HepG2 (cell line): Measurements from ENCODE around the gene NFATC2. TPM values are rescaled to one million over a fixed set of nuclear protein-coding genes. Genes with fewer than 3 reads are reported as not detected.

Experiments
- ATAC-seq: fragments of 200-7000 bp; cut with Tn5 transposase; 3 replicates; pipeline ENCODE4 v1.9.1; 2020; ENCODE audit warnings: mild to moderate bottlenecking, moderate library complexity
- BruUV-seq: library from RNA; stranded (reverse); fragments of 400-500 nt; replicated peaks from 2 replicates; lab custom pipeline; 2021; lab: Mats Ljungman, UMichigan
- CTCF ChIA-PET: fragments of 300-600 bp; formaldehyde crosslinking; extraction: SDS; loops from one replicate; lab custom pipeline; 2021; ENCODE audit warnings: low total read pairs, inconsistent platforms, low intra/inter-chr PET ratio; lab: Yijun Ruan, JAX
- POLR2A ChIA-PET: fragments of 350-600 bp; sonication (Branson Sonifier 250); formaldehyde crosslinking; loops from one replicate; lab custom pipeline; 2020; ENCODE audit warnings: antibody characterized with exemption, inconsistent platforms; lab: Yijun Ruan, JAX
- DNase-seq: peaks from one replicate; pipeline ENCODE4 v3.0.0-alpha.2; 2015; ENCODE audit warnings: low spot score
- FAIRE-seq: peaks from 3 replicates; lab custom pipeline; 2011; peaks lifted over from hg19 to GRCh38; lab: Jason Lieb, UNC
- H2AFZ ChIP-seq: one replicate; pipeline ENCODE4 v1.6.1; 2011; ENCODE audit warnings: low read length, inconsistent platforms
- H3K27ac ChIP-seq: fragments of 300-600 bp; 3 replicates; pipeline ENCODE4 v1.8.0; 2011; ENCODE audit warnings: mixed run types, mild to moderate bottlenecking, mixed read lengths, low read length, inconsistent platforms; ENCODE audit not compliant: insufficient read depth; ENCODE audit errors: extremely low read length
- H3K27me3 ChIP-seq, 2 experiments: fragments of 200-600 bp in 1 of 2; 2 replicates in 1 of 2; 3 replicates in 1 of 2; pipeline versions ENCODE4 v1.6.0 to v1.8.0; 2011; ENCODE audit warnings: low read length in 2 of 2, mild to moderate bottlenecking in 2 of 2, moderate library complexity in 2 of 2, inconsistent platforms in 1 of 2; ENCODE audit not compliant: insufficient read depth in 2 of 2, control insufficient read depth in 1 of 2
- H3K36me3 ChIP-seq, 2 experiments: fragments of 200-600 bp in 1 of 2; replicated peaks in 1 of 2; 2 replicates in 1 of 2; 3 replicates in 1 of 2; pipeline versions ENCODE4 v1.5.1 to v1.8.0; 2011; ENCODE audit warnings: low read length in 2 of 2, inconsistent platforms in 1 of 2; ENCODE audit not compliant: insufficient read depth in 2 of 2, control insufficient read depth in 1 of 2
- H3K4me1 ChIP-seq: 2 replicates; pipeline ENCODE4 v1.5.1; 2012; ENCODE audit warnings: low read length, inconsistent platforms; ENCODE audit not compliant: insufficient read depth
- H3K4me2 ChIP-seq: 2 replicates; pipeline ENCODE4 v1.6.0; 2011; ENCODE audit warnings: low read depth, low read length, inconsistent platforms
- H3K4me3 ChIP-seq, 3 experiments: fragments of 200-600 bp in 1 of 3; sonication (generic), shearing (Covaris generic) in 1 of 3; replicated peaks in 1 of 3; 2 replicates each; pipeline ENCODE4 v1.5.1; 2011 to 2016; ENCODE audit warnings: low read length in 3 of 3, inconsistent platforms in 2 of 3, low read depth in 2 of 3, mild to moderate bottlenecking in 2 of 3, control low read depth in 1 of 3, mixed read lengths in 1 of 3; ENCODE audit not compliant: insufficient read depth in 1 of 3
- H3K79me2 ChIP-seq: one replicate; pipeline ENCODE4 v1.6.1; 2011; ENCODE audit warnings: low read length, inconsistent platforms; ENCODE audit not compliant: insufficient read depth
- H3K9ac ChIP-seq: 2 replicates; pipeline ENCODE4 v1.6.0; 2011; ENCODE audit warnings: mild to moderate bottlenecking, low read depth, low read length, inconsistent platforms; ENCODE audit not compliant: insufficient read depth
- H3K9me3 ChIP-seq: 2 replicates; pipeline ENCODE4 v1.5.1; 2012; ENCODE audit warnings: mild to moderate bottlenecking, low read length
- H4K20me1 ChIP-seq: 2 replicates; pipeline ENCODE4 v1.6.0; 2011; ENCODE audit warnings: inconsistent platforms, mild to moderate bottlenecking, low read length, moderate library complexity; ENCODE audit not compliant: insufficient read depth
- AGO2 ChIP-seq: fragments of 200-400 bp; formaldehyde crosslinking; optimal IDR thresholded peaks from 2 replicates; pipeline ENCODE3; 2017; ENCODE audit warnings: mild to moderate bottlenecking, low read depth, low read length, moderate library complexity
- MAFG ChIP-seq: sonication (generic); formaldehyde crosslinking; IDR thresholded peaks from 2 replicates; pipeline ENCODE4 v1.5.1; 2020; ENCODE audit warnings: mild to moderate bottlenecking, missing genetic modification reagents
- MED8 ChIP-seq: sonication (generic); formaldehyde crosslinking; IDR thresholded peaks from 2 replicates; pipeline ENCODE4 v1.8.1; 2023; ENCODE audit warnings: mild to moderate bottlenecking, missing genetic modification reagents; ENCODE audit not compliant: insufficient replicate concordance
- NR3C1 ChIP-seq: sonication (generic); formaldehyde crosslinking; IDR thresholded peaks from 2 replicates; pipeline ENCODE4 v1.4.0; 2020; ENCODE audit warnings: missing genetic modification reagents
- RXRB ChIP-seq: IDR thresholded peaks from 2 replicates; pipeline ENCODE4 v1.6.1; 2016; ENCODE audit warnings: borderline replicate concordance, missing genetic modification reagents, missing compliant biosample characterization
- SIX1 ChIP-seq: sonication (generic); formaldehyde crosslinking; IDR thresholded peaks from 2 replicates; pipeline ENCODE4 v1.4.0; 2020; ENCODE audit warnings: missing genetic modification reagents, borderline replicate concordance
- SMAD9 ChIP-seq: sonication (generic); formaldehyde crosslinking; IDR thresholded peaks from 2 replicates; pipeline ENCODE4 v1.5.1; 2020; ENCODE audit warnings: mild to moderate bottlenecking, missing genetic modification reagents
- SP4 ChIP-seq: sonication (generic); formaldehyde crosslinking; IDR thresholded peaks from 2 replicates; pipeline ENCODE4 v1.8.1; 2023; ENCODE audit warnings: mild to moderate bottlenecking, missing genetic modification reagents
- XRCC5 ChIP-seq: fragments of 200-400 bp; formaldehyde crosslinking; optimal IDR thresholded peaks from 2 replicates; pipeline ENCODE3; 2017; ENCODE audit warnings: mild to moderate bottlenecking, low read length
- ZBTB7B ChIP-seq: sonication (generic); formaldehyde crosslinking; IDR thresholded peaks from 2 replicates; pipeline ENCODE4 v1.4.0; 2020; ENCODE audit warnings: missing genetic modification reagents
- ZNF3 ChIP-seq: IDR thresholded peaks from 2 replicates; pipeline ENCODE4 v1.7.0; 2017; ENCODE audit warnings: inconsistent platforms
- ZNF331 ChIP-seq: sonication (generic); formaldehyde crosslinking; IDR thresholded peaks from 2 replicates; pipeline ENCODE4 v1.4.0; 2020; ENCODE audit warnings: missing genetic modification reagents
- ZNF460 ChIP-seq: sonication (generic); formaldehyde crosslinking; IDR thresholded peaks from 2 replicates; pipeline ENCODE4 v1.5.1; 2020; ENCODE audit warnings: missing genetic modification reagents, mild to moderate bottlenecking, borderline replicate concordance
- ZNF564 ChIP-seq: sonication (generic); formaldehyde crosslinking; IDR thresholded peaks from 2 replicates; pipeline ENCODE4 v1.8.1; 2023; ENCODE audit warnings: mild to moderate bottlenecking, missing genetic modification reagents
- ZNF589 ChIP-seq: sonication (generic); formaldehyde crosslinking; conservative IDR thresholded peaks from 2 replicates; pipeline ENCODE4 v1.8.0; 2022; ENCODE audit warnings: mild to moderate bottlenecking, moderate library complexity, missing genetic modification reagents
- ZNF670 ChIP-seq: sonication (generic); formaldehyde crosslinking; IDR thresholded peaks from 2 replicates; pipeline ENCODE4 v1.8.0; 2022; ENCODE audit warnings: mild to moderate bottlenecking, missing genetic modification reagents, borderline replicate concordance
- WGBS: methylation state at CpG from one replicate; pipeline ENCODE4 v1.1.6; 2017; ENCODE audit warnings: low lambda C conversion rate; 5-methylcytosine and 5-hydroxymethylcytosine counted together
- in situ Hi-C: cut with HindIII; loops from 2 replicates; pipeline ENCODE4 v1.10.0; 2017; ENCODE audit warnings: low pct_unique_long_range_greater_than_20kb; ENCODE audit not compliant: extremely low pct_ligation_motif_present
- intact Hi-C: fragments of 100-400 bp; cut with micrococcal nuclease; formaldehyde crosslinking; loops from one replicate; pipeline ENCODE4 v1.10.0; 2022; ENCODE audit not compliant: unreplicated experiment
- polyA plus RNA-seq, 8 experiments: library from polyadenylated mRNA; depleted of rRNA in 3 of 8; stranded (reverse) in 7 of 8; unstranded in 1 of 8; fragments of >200 nt; fragmentation: Illumina TruSeq in 4 of 8; extraction: Trizol in 4 of 8; gene quantifications; 2 replicates each; pipeline versions ENCODE4 v1.2.1 to v1.2.3, GENCODE V29; 2011 to 2016; ENCODE audit warnings: low read depth in 4 of 8, missing spikeins in 1 of 8, mixed read lengths in 1 of 8; ENCODE audit not compliant: insufficient read depth in 1 of 8
- total RNA-seq, 5 experiments: library from RNA; depleted of rRNA; stranded (reverse); fragments of >200 nt; fragmentation: Illumina TruSeq; extraction: Trizol; gene quantifications; 2 replicates each; pipeline ENCODE4 v1.2.3, GENCODE V29; 2016; ENCODE audit warnings: low read depth in 1 of 5
- TF ChIP-seq, protein P1 (sequence below): sonication (generic); formaldehyde crosslinking; IDR thresholded peaks from 2 replicates; pipeline ENCODE4 v1.4.0; 2020; ENCODE audit warnings: missing genetic modification reagents, mild to moderate bottlenecking, borderline replicate concordance
- TF ChIP-seq, protein P2 (sequence below): sonication (generic); formaldehyde crosslinking; IDR thresholded peaks from 2 replicates; pipeline ENCODE4 v1.4.0; 2020; ENCODE audit warnings: low read depth, mild to moderate bottlenecking, missing genetic modification reagents
- TF ChIP-seq, protein P3 (sequence below): sonication (generic); formaldehyde crosslinking; IDR thresholded peaks from 2 replicates; pipeline ENCODE4 v1.8.0; 2022; ENCODE audit warnings: low read depth, missing genetic modification reagents

The NFATC2 gene
- total and polyA plus RNA-seq, 2 of the 13 experiments (the other 11 are each of a cell fraction or from before 2014, with no cell fraction given): 1.9 to 3.3 TPM

DNA sequence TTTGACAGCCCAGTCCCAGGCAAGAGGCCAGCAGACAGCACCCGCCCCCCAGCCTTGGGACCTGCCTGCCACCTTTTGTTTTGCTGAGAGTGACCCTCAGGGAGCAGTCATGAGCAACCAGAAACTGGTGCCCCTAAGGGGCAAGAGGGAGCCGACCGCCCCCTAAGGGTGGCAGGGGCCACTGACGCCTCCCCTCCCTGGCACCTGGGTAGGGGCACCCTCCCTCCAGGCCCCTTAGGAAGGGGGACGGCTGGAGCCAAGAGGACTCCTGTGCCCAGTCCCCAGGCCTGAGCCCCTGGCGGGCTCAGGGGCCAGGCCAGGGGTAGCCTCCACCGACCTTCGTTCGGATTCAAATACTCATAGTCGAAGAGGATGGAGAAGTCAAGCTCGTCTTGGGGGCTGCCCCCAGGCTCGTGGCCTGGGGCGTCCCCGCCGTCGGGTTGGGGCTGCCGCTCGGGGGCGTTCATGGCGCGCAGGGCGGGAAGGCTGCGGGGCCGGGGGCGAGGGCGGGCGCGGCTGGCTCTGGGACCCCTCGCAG is 417 bp downstream of the NFATC2 start:
- peak; percentile 65 for DNase-seq
- peak overlapping the region; percentile 61 for H3K9ac ChIP-seq
- TF ChIP-seq ZNF564 (CRISPR knock-in tag): no peak
- TF ChIP-seq MED8 (CRISPR knock-in tag): no peak
- TF ChIP-seq ZNF3 (CRISPR knock-in tag): no peak
- TF ChIP-seq NR3C1 (CRISPR knock-in tag): no peak; the same call in 1 of the 2 replicates
- no peak for TF ChIP-seq ZNF589 (CRISPR knock-in tag)
- TF ChIP-seq ZBTB7B (CRISPR knock-in tag): 0 out of 2 replicates have a peak, but pooled peaks have one; percentile 19
- TF ChIP-seq, protein P1, sequence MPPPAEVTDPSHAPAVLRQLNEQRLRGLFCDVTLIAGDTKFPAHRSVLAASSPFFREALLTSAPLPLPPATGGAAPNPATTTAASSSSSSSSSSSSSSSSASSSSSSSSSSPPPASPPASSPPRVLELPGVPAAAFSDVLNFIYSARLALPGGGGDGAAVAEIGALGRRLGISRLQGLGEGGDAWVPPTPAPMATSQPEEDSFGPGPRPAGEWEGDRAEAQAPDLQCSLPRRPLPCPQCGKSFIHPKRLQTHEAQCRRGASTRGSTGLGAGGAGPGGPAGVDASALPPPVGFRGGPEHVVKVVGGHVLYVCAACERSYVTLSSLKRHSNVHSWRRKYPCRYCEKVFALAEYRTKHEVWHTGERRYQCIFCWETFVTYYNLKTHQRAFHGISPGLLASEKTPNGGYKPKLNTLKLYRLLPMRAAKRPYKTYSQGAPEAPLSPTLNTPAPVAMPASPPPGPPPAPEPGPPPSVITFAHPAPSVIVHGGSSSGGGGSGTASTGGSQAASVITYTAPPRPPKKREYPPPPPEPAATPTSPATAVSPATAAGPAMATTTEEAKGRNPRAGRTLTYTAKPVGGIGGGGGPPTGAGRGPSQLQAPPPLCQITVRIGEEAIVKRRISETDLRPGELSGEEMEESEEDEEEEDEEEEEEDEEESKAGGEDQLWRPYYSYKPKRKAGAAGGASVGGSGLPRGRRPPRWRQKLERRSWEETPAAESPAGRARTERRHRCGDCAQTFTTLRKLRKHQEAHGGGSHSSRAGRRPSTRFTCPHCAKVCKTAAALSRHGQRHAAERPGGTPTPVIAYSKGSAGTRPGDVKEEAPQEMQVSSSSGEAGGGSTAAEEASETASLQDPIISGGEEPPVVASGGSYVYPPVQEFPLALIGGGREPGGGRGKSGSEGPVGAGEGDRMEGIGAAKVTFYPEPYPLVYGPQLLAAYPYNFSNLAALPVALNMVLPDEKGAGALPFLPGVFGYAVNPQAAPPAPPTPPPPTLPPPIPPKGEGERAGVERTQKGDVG (CRISPR knock-in tag): 0 out of 2 replicates have a peak, but pooled peaks have one; percentile 60
- no peak for TF ChIP-seq ZNF670
- peak; percentile 33; the same call in 1 of the 2 replicates for TF ChIP-seq SMAD9 (CRISPR knock-in tag)
- no peak for TF ChIP-seq MAFG (CRISPR knock-in tag)
- peak; percentile 28; the same call in 1 of the 2 replicates for TF ChIP-seq RXRB (CRISPR knock-in tag)
- TF ChIP-seq ZNF331: no peak
- TF ChIP-seq, protein P2, sequence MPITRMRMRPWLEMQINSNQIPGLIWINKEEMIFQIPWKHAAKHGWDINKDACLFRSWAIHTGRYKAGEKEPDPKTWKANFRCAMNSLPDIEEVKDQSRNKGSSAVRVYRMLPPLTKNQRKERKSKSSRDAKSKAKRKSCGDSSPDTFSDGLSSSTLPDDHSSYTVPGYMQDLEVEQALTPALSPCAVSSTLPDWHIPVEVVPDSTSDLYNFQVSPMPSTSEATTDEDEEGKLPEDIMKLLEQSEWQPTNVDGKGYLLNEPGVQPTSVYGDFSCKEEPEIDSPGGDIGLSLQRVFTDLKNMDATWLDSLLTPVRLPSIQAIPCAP: no peak
- TF ChIP-seq AGO2: peak; percentile 72
- TF ChIP-seq, protein P3, sequence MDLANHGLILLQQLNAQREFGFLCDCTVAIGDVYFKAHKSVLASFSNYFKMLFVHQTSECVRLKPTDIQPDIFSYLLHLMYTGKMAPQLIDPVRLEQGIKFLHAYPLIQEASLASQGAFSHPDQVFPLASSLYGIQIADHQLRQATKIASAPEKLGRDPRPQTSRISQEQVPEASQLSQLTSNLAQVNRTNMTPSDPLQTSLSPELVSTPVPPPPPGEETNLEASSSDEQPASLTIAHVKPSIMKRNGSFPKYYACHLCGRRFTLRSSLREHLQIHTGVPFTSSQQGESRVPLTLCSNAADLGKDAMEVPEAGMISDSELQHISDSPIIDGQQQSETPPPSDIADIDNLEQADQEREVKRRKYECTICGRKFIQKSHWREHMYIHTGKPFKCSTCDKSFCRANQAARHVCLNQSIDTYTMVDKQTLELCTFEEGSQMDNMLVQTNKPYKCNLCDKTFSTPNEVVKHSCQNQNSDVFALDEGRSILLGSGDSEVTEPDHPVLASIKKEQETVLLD (CRISPR knock-in tag): 0 out of 2 replicates have a peak, but pooled peaks have one; percentile 20
- no peak for TF ChIP-seq ZNF460
- TF ChIP-seq SP4: 0 out of 2 replicates have a peak, but pooled peaks have one; percentile 2
- no peak for TF ChIP-seq SIX1 (CRISPR knock-in tag)
- TF ChIP-seq XRCC5: peak; percentile 91

More for the DNA sequence above, 417 bp downstream of the NFATC2 start:
- H4K20me1 ChIP-seq: no peaks in the 10 kb centered on the region
- no peak overlapping the region for H2AFZ ChIP-seq
- FAIRE-seq (no peak), ATAC-seq (peak; percentile 73)
- 1% methylated on average over 23 of the region's 29 CpGs for WGBS
- peaks cover 33% of the 10 kb centered on the region for H3K4me1 ChIP-seq
- H3K4me2 ChIP-seq: peak overlapping the region; percentile 84
- peaks cover 4% of the 10 kb centered on the region for H3K79me2 ChIP-seq
- peaks cover 0 to 24% of the 10 kb centered on the region in 2 experiments; a peak in 3 of 5 replicates for H3K27me3 ChIP-seq
- ChIA-PET CTCF (interaction anchor here (1.4 kb wide), 1 partner anchor 156 kb away, joined by 4 read pairs; no protein-coding TSS in a partner anchor), POLR2A (interaction anchor here (1.1 to 3.7 kb wide), 3 partner anchors 9 to 33 kb away, joined by 3 to 16 read pairs (median 4); no protein-coding TSS in a partner anchor)
- H3K9me3 ChIP-seq: no peaks in the 10 kb centered on the region
- intact Hi-C loops: loop anchor here (1.0 to 10.0 kb wide), 3 partner anchors 22 to 557 kb away; no protein-coding TSS in a partner anchor
- peak overlapping the region; percentile 76 to 90 (median 85) for H3K4me3 ChIP-seq
- in situ Hi-C loops: no loop called here
- H3K27ac ChIP-seq: peak overlapping the region; percentile 77
- H3K36me3 ChIP-seq: no peaks in the 10 kb centered on the region; a peak in 2 of 5 replicates
- BruUV-seq: no TSS peak
